Omental fat pad (tissue), 4 donors: ENCODE data around the gene ATXN7L3. TPM values are rescaled to one million over a fixed set of nuclear protein-coding genes. Genes with fewer than 3 reads are reported as not detected.
A peak's percentile ranks its signal among the peaks of the same experiment; 100 is the strongest.

ENCODE experiments used
- ATAC-seq: fragments of 150-250 bp; one replicate; pipeline ENCODE4 v1.9.1; 2016; ENCODE audit warnings: mild to moderate bottlenecking, moderate library complexity; ENCODE audit not compliant: low FRiP score
- DNase-seq: peaks from one replicate; pipeline ENCODE4 v3.0.0-alpha.2; 2019; ENCODE audit warnings: low spot score
- total RNA-seq, 4 donors: library from RNA; depleted of rRNA; stranded (reverse); fragments of >200 nt; gene quantifications; one replicate each; pipeline ENCODE4 v1.1.0, GENCODE V29; 2016
- TF ChIP-seq, protein P1 (sequence below), 3 donors: fragments of 450-650 bp; IDR thresholded peaks; one replicate each; pipeline ENCODE4 v1.5.1; 2016 to 2017; ENCODE audit warnings: antibody characterized with exemption in 3 of 3, mild to moderate bottlenecking in 3 of 3, moderate library complexity in 2 of 3

Gene ATXN7L3
- total RNA-seq, 4 donors from 2014 or later = 37.8 to 55.2 (median 45.0) TPM

- TF ChIP-seq, protein P1, sequence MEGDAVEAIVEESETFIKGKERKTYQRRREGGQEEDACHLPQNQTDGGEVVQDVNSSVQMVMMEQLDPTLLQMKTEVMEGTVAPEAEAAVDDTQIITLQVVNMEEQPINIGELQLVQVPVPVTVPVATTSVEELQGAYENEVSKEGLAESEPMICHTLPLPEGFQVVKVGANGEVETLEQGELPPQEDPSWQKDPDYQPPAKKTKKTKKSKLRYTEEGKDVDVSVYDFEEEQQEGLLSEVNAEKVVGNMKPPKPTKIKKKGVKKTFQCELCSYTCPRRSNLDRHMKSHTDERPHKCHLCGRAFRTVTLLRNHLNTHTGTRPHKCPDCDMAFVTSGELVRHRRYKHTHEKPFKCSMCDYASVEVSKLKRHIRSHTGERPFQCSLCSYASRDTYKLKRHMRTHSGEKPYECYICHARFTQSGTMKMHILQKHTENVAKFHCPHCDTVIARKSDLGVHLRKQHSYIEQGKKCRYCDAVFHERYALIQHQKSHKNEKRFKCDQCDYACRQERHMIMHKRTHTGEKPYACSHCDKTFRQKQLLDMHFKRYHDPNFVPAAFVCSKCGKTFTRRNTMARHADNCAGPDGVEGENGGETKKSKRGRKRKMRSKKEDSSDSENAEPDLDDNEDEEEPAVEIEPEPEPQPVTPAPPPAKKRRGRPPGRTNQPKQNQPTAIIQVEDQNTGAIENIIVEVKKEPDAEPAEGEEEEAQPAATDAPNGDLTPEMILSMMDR (IDR thresholded peaks at IDR 0.05) = no peak
- DNase-seq (no peak), ATAC-seq (no peak)
Measured at GRCh38 chr17:44212507-44213402, 13.1 kb upstream of the ATXN7L3 start.

- ATAC-seq (no peak), DNase-seq (no peak)
- TF ChIP-seq, protein P1 (IDR thresholded peaks at IDR 0.05) = no peak
Measured at GRCh38 chr17:44211281-44212265, 11.9 kb upstream of the ATXN7L3 start.

GRCh38 chr17:44210342-44211192 lies 10.9 kb upstream of the ATXN7L3 start:
- DNase-seq (no peak), ATAC-seq (peak; percentile 88)
- TF ChIP-seq, protein P1 (IDR thresholded peaks at IDR 0.05) = peak in 2 of 3 donors; percentile 92 to 98

GRCh38 chr17:44209786-44210341 lies 10.2 kb upstream of the ATXN7L3 start:
- DNase-seq (no peak), ATAC-seq (no peak)
- TF ChIP-seq, protein P1 (IDR thresholded peaks at IDR 0.05) = no peak

DNA sequence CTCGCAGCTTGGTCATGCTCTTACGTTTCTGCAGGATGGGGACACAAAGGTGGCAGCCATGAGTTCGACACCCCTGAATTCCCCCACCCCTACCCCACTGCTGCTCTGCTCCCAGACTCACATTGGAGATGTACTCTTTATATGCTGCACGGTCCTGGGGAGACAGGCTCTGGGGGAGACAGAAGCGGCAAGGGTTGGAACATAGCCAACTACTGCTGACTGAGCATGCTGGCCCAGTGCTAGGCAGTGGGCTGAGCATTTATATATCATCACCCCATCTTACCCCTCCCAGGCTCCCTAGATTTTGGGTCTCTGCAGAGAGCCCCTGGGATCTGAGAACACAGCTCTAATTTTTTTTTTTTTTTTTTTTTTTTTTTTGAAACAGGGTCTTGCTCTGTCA lies 8.1 kb upstream of the ATXN7L3 start:
- TF ChIP-seq, protein P1 (IDR thresholded peaks at IDR 0.05) = no peak
- DNase-seq = no peak
- no peak for ATAC-seq

- DNase-seq = no peak
- ATAC-seq = no peak
- TF ChIP-seq, protein P1 (IDR thresholded peaks at IDR 0.05) = no peak
Measured at GRCh38 chr17:44207319-44207718, 7.6 kb upstream of the ATXN7L3 start.
